Astrocyte (in vitro differentiated cells and primary cell): ENCODE measurements around the gene COMT.

ENCODE experiments used
- EZH2 ChIP-seq: IDR thresholded peaks from 2 replicates; pipeline ENCODE4 v1.6.1; 2012; ENCODE audit warnings: mild to moderate bottlenecking, low read length, inconsistent platforms; ENCODE audit not compliant: insufficient read depth
- TF ChIP-seq, protein P1 (sequence below): IDR thresholded peaks from 2 replicates; pipeline ENCODE4 v1.5.1; 2011; ENCODE audit warnings: low read depth, mild to moderate bottlenecking, inconsistent platforms, low read length, moderate library complexity; ENCODE audit not compliant: insufficient read depth

DNA sequence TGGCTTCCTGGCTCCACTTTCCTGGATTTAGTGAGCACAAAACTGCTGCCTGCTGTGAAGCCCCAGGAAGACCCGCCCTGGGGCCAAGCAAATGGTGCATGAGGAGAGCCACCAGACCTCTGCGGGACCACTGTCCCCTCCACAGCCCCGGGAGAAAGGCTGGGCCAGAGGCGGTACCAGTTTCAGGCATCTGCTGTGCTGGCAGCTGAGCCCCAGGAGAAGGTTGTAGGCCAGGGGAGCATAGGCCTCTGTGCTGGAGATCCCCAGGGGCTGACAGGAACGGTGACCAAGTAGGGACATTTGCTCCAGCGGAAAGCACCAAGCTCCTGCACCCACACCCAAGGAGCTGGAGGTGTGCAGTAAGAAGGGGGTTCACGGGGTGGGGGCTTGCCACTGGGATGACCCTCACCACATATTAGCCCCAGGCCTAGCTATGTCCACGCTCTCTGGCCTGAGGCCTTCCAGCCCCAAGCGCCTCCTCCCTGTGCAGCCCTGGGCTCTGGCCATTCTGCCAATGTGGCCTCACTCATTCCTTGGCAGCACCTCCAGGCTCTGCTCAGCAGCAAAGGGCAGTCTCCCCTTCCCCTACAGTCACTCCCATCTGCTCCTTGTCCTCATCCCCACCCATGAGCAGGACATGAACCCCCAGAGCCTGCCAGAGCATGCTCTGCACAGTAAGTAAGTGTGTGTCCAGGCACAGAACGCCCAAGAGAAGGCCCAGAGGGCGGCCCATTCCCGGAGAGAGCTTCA lies 24.0 kb upstream of the COMT start:
- TF ChIP-seq, protein P1, sequence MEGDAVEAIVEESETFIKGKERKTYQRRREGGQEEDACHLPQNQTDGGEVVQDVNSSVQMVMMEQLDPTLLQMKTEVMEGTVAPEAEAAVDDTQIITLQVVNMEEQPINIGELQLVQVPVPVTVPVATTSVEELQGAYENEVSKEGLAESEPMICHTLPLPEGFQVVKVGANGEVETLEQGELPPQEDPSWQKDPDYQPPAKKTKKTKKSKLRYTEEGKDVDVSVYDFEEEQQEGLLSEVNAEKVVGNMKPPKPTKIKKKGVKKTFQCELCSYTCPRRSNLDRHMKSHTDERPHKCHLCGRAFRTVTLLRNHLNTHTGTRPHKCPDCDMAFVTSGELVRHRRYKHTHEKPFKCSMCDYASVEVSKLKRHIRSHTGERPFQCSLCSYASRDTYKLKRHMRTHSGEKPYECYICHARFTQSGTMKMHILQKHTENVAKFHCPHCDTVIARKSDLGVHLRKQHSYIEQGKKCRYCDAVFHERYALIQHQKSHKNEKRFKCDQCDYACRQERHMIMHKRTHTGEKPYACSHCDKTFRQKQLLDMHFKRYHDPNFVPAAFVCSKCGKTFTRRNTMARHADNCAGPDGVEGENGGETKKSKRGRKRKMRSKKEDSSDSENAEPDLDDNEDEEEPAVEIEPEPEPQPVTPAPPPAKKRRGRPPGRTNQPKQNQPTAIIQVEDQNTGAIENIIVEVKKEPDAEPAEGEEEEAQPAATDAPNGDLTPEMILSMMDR = no peak
- no peak for TF ChIP-seq EZH2
